Measurements from ENCODE around the gene SEC14L5.

DNA sequence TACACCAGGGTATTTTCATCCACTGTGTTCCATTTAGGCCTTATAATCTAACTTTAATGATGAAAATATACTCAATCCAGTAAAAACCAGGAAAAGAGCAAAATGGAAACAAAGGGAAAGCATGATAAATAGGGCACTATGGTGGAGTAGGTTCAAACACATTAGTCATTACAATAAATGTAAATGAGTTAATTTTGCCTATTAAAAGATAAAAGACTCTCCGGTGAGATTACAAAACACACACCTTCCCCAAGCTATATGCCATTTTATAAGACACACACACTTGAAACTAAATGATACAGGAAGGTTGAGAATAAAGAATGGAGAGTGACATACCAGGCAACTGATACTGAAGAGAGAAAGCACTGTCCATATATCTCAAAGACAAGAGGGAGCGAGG, 31.2 kb upstream of the SEC14L5 start:
- TF ChIP-seq POLR2A (IDR thresholded peaks at IDR 0.05; ENCODE audit: low read length): no peak
- TF ChIP-seq GATA1 (IDR thresholded peaks at IDR 0.05; ENCODE audit: low read depth, low read length): no peak
